ENCODE data around the gene FBN1.

FBN1 gene

GRCh38 chr15:48548455-48548854, 97.1 kb downstream of the FBN1 start:
- no peak for DNase-seq

DNA sequence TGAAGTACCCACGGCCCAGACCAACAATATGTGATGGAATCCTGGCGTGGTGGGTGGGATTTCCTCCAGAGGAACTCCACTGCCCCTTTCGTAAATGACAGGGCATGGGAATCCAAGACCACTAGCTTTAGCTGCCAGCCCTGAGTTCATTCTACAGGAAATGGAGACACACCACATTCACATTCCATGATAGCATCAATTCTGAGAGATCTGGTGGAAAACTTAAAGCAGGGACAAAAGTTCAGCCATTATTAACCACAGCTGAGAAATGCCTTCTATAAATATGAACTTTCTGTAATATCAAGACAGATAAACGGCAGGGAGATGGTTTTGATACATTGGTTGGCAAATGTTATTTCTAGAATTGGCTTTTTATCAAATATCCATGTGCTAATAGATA, 98.2 kb downstream of the FBN1 start:
- no peak for DNase-seq

- no peak for DNase-seq
Measured at GRCh38 chr15:48546296-48546695, 99.2 kb downstream of the FBN1 start.

- no peak for DNase-seq
Measured at GRCh38 chr15:48544778-48545177, 100.7 kb downstream of the FBN1 start.

- no peak for DNase-seq
Measured at GRCh38 chr15:48541341-48542278, 103.9 kb downstream of the FBN1 start.

GRCh38 chr15:48540756-48541155, 104.8 kb downstream of the FBN1 start:
- no peak for DNase-seq

- no peak for DNase-seq
Measured at GRCh38 chr15:48538941-48539340, 106.6 kb downstream of the FBN1 start.

DNA sequence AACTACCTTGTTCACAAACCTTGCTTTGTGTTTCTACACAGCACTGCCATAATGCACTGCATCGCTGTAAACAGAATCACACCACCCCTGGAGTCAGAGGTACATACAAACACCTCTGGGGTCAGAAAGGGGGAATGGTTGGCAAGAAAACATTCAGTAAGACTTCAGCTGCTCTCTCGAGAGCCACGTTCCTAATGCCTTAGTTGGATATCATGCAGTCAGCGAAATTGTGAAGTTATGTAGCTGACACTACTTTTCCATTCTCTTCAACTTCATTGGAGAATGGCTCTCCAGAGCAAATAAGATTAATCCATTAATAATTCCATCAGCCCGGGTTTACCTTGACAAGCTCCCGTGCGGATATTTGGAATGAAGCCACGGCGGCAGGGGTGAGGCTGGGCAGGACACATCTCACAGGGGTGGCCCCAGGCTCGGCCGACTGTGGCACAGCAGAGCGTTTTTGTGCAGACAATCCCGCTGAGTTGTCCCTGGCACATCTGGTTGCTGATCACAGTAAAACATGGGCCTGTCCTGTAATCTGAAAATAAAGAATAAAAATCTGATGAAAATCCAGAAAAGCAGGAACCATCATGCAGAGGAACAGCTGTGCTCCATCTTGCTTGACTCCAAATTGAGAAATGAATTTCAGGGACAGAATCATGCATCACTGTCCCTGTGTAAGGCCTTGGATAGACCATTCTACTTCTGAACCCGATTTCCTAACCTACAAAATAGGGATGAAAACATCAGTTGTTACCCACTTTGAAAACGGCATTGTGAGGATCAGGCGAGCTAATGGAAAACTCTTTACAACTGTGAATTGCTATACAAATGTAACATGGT, 108.0 kb downstream of the FBN1 start:
- no peak for DNase-seq

GRCh38 chr15:48536681-48537091, 108.8 kb downstream of the FBN1 start:
- DNase-seq: no peak

- no peak for DNase-seq
Measured at GRCh38 chr15:48533982-48534381, 111.5 kb downstream of the FBN1 start.

DNA sequence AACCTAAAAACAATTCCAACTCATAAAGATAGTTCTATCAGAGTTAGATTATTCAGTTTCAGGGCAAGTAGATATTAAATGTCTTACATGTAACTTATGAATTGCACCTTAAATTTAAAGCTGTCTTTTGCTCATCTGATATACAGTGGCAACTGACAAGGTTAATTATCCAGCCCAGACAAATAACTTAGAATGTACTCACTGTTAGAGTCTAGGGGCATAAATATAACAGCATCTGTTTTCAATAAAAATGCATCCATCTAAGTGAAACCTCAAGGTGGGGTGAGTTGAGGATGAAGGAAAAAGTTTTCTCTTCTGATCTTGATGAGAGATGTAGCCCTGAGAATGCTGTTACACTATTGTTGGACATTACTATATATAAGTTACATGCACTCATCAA, 112.6 kb downstream of the FBN1 start:
- no peak for DNase-seq

GRCh38 chr15:48530528-48530927, 115.0 kb downstream of the FBN1 start:
- DNase-seq: no peak

DNA sequence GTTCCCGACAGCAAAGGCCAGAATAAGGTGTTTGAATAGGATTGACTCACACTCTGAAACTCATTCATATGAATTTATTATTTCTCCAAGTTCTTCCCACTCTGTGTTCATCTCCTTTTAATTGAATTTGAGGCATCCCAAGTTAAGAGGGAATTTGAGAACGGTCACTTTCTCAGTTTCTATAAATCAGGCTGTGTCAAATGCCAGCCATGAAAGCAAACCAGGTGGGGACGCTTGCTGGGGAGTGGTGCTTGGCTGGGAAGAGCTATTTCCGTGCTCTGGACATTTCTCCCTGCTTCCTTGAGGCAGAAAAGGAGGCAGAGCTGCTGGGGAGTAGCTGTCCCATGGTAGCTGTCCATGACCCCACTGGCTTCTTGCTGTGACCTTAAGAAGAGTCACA, 116.6 kb downstream of the FBN1 start:
- no peak for DNase-seq

DNA sequence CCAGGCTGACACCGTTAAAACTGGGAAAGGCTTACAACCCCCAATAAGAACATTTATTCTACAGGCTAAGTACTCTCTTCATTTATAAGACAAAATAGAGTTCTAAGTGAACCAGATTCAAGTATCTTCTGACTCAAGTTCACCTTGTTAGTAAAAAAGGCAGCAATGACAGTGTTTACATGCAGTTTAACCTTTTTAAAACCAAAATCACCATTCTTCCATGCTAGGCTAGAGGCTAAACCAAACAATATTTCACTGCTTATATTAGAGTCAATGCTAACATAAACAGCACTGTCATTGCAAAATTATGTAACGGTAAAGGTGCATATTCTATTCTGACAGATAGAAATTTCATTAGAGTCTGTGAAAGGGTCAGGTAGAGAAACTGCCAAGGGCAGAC, 118.0 kb downstream of the FBN1 start:
- no peak for DNase-seq

DNA sequence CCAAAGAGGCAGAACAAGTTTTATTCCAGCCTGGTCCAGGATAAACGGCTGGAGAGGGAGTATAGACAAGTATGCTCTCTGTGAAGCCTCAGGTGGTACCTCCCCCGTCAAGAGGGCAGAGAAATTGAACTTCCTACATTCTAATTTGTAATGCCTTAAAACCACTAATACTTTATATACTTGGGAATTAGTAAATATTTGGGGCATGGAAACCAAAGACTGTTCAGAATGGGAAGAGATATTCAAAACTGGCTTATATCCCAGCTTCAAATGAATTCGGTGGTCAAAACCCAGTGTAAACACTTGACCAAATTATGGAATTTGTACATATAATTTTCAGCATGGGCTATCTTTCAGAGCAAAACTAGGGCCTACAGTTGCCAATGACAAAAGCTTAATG, 122.6 kb downstream of the FBN1 start:
- no peak for DNase-seq

- DNase-seq: no peak
Measured at GRCh38 chr15:48522123-48522522, 123.4 kb downstream of the FBN1 start.

DNA sequence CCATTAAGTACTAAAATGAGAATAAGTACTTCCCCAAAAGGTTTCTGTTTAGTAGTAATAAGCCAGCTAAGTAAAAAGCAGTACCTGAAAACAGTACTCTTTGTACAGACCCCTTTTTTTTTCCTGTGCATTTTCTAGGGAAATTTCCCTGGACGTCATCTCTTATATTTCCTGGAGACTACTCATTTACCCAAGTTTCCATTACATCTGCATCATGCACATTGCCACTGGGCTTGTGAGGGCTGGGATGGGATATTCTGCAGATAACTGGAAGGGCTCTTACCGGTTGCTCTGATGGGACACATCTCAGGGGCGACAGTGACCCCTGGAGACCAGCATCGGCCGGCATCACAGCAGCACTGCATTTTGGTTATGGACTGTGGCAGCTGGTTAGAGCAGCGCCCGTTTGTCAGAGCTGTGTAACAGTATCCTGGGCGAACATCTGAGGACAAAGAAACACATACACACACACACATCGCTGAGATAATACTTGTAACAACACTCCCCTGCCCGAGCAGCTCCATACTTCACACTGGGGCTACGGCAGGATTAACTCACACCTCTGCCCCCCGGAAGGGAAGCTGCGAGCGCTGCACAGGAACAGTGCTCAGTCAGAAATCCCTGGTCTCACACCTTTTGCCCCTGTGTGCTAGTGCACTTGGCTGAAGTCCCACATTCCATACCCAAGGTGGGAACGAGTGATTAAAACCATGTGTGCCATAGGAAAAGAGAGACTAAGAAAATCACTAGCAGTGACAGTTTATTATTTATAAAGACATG, 124.9 kb downstream of the FBN1 start:
- no peak for DNase-seq

GRCh38 chr15:48516121-48516520, 129.4 kb downstream of the FBN1 start:
- DNase-seq: no peak

GRCh38 chr15:48515500-48515899, 130.0 kb downstream of the FBN1 start:
- DNase-seq: no peak

GRCh38 chr15:48514103-48514816, 131.2 kb downstream of the FBN1 start:
- DNase-seq: no peak

GRCh38 chr15:48510976-48511375, 134.5 kb downstream of the FBN1 start:
- peak in 1 of 5 experiments; percentile 5 for DNase-seq

DNA sequence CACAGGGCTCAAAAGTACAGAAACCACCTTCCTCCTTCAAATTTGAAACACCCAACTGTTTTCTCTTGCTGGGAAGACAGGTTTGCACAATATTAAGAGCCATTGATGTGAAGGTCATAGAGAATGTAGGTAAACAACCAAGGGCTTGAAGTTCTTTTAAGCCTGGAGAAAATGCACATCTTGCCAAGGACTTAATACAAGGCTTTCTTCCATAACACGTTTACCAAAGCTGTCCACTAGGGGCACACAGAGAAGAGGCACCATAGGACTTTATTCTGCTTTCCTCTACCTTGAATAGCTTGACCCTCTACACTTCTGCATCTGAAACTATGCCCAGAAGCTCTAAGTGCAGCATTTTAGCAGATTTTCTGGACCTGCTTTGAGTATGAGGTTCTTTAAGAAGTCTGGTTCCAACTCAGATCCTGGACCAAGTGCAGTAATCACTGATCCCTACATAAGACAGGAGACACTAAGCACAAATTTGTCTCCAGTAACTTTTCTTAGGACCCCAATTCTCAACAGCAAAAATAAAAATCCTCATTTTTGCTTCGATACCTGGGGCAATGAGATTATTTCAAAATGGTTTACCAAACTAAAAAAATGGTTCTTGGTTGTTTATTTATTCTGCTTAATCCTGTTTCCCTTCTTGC, 138.0 kb downstream of the FBN1 start:
- DNase-seq: peak in 1 of 5 experiments; percentile 42

All from T-helper 2 cell (primary cell).